K562 (cell line): ENCODE results near the gene SULT1A3. TPM values are rescaled to one million over a fixed set of nuclear protein-coding genes. Genes with fewer than 3 reads are reported as not detected.
A peak's percentile ranks its signal among the peaks of the same experiment; 100 is the strongest.

Experiments
- ATF1 ChIP-seq, 2 experiments: fragments of 450-650 bp in 1 of 2; IDR thresholded peaks; 2 replicates each; pipeline ENCODE4 v1.6.1; 2016; ENCODE audit warnings: missing compliant biosample characterization in 1 of 2, missing genetic modification characterization in 1 of 2
- ESRRB ChIP-seq: fragments of 250-450 bp; sonication (Bioruptor Pico); IDR thresholded peaks from 2 replicates; pipeline ENCODE4 v1.5.0; 2020; ENCODE audit warnings: mild to moderate bottlenecking, moderate library complexity, borderline replicate concordance
- HDAC6 ChIP-seq: IDR thresholded peaks from 2 replicates; pipeline ENCODE4 v1.6.1; 2012; ENCODE audit warnings: low read depth, mild to moderate bottlenecking, control low read depth, inconsistent platforms, low read length, moderate library complexity
- KAT2B ChIP-seq: IDR thresholded peaks from one replicate; pipeline ENCODE4 v1.6.1; 2012; ENCODE audit warnings: low read depth, mild to moderate bottlenecking, control low read depth, inconsistent platforms, low read length, moderate library complexity
- MEIS2 ChIP-seq: fragments of 450-650 bp; IDR thresholded peaks from 2 replicates; pipeline ENCODE4 v1.6.1; 2014; ENCODE audit warnings: mild to moderate bottlenecking; ENCODE audit not compliant: partially characterized antibody
- RFX1 ChIP-seq: fragments of 450-650 bp; IDR thresholded peaks from 2 replicates; pipeline ENCODE4 v1.6.1; 2016; ENCODE audit warnings: mild to moderate bottlenecking, moderate library complexity
- SMAD2 ChIP-seq: fragments of 150-350 bp; IDR thresholded peaks from 2 replicates; pipeline ENCODE4 v1.6.1; 2014; ENCODE audit warnings: low read depth, mild to moderate bottlenecking, low read length
- TAL1 ChIP-seq: fragments of 450-650 bp; IDR thresholded peaks from 2 replicates; pipeline ENCODE4 v1.6.1; 2016; ENCODE audit warnings: mild to moderate bottlenecking
- WHSC1 ChIP-seq: IDR thresholded peaks from one replicate; pipeline ENCODE4 v1.6.1; 2012; ENCODE audit warnings: low read length, control low read depth, inconsistent platforms
- ZNF444 ChIP-seq: fragments of 250-450 bp; sonication (Bioruptor Pico); IDR thresholded peaks from 2 replicates; pipeline ENCODE4 v1.4.0; 2020; ENCODE audit warnings: mild to moderate bottlenecking, moderate library complexity
- ZNF586 ChIP-seq: fragments of 450-650 bp; formaldehyde crosslinking; conservative IDR thresholded peaks from 2 replicates; pipeline ENCODE4 v1.4.0; 2020; ENCODE audit warnings: mild to moderate bottlenecking, moderate library complexity
- polyA plus RNA-seq, 8 experiments: library from polyadenylated mRNA; depleted of rRNA in 4 of 8; stranded (reverse) in 5 of 8; unstranded in 3 of 8; fragments of >200 nt; fragmentation: Nextera tagmentation in 2 of 8; fragmentation: Illumina TruSeq in 1 of 8; extraction: Ambion mirVana in 2 of 8; extraction: Trizol in 1 of 8; gene quantifications; 2 replicates each; pipeline versions ENCODE4 v1.2.1 to v1.2.3, GENCODE V29; 2011 to 2014; ENCODE audit warnings: inconsistent platforms in 1 of 8, missing spikeins in 1 of 8
- total RNA-seq, 7 experiments: library from RNA; depleted of rRNA in 6 of 7; stranded (reverse); fragments of >200 nt in 6 of 7; fragmentation: Illumina TruSeq in 2 of 7; extraction: Trizol in 2 of 7; gene quantifications; 2 replicates each; pipeline versions ENCODE4 v1.2.1 to v1.2.3, GENCODE V29; 2011 to 2021; ENCODE audit warnings: low replicate concordance in 1 of 7
- TF ChIP-seq, protein P1 (sequence below): IDR thresholded peaks from 2 replicates; pipeline ENCODE4 v1.6.1; 2011; ENCODE audit warnings: borderline replicate concordance, low read depth, mild to moderate bottlenecking, moderate library complexity, low read length; ENCODE audit not compliant: insufficient read depth, poor library complexity, severe bottlenecking
- TF ChIP-seq, protein P2 (sequence below): fragments of 250-450 bp; sonication (Bioruptor Pico); IDR thresholded peaks from 2 replicates; pipeline ENCODE4 v1.4.0; 2020; ENCODE audit warnings: mild to moderate bottlenecking, moderate library complexity
- TF ChIP-seq, protein P3 (sequence below): fragments of 150-350 bp; IDR thresholded peaks from 2 replicates; pipeline ENCODE4 v1.6.1; 2014; ENCODE audit warnings: low read depth, mild to moderate bottlenecking, low read length, borderline replicate concordance
- TF ChIP-seq, protein P4 (sequence below): fragments of 450-650 bp; formaldehyde crosslinking; IDR thresholded peaks from 2 replicates; pipeline ENCODE4 v1.4.0; 2022; ENCODE audit warnings: missing genetic modification characterization
- TF ChIP-seq, protein P5 (sequence below): sonication (generic); formaldehyde crosslinking; IDR thresholded peaks from 2 replicates; pipeline ENCODE4 v1.8.0; 2022; ENCODE audit warnings: mild to moderate bottlenecking, missing genetic modification reagents
- TF ChIP-seq, protein P6 (sequence below): fragments of 250-450 bp; sonication (Bioruptor Pico); IDR thresholded peaks from 2 replicates; pipeline ENCODE4 v1.5.0; 2021

SULT1A3 gene
- total and polyA plus RNA-seq, 9 of the 15 experiments (the other 6 are each of a cell fraction or from before 2014, with no cell fraction given): 2.4 to 18.0 (median 7.3) TPM

DNA sequence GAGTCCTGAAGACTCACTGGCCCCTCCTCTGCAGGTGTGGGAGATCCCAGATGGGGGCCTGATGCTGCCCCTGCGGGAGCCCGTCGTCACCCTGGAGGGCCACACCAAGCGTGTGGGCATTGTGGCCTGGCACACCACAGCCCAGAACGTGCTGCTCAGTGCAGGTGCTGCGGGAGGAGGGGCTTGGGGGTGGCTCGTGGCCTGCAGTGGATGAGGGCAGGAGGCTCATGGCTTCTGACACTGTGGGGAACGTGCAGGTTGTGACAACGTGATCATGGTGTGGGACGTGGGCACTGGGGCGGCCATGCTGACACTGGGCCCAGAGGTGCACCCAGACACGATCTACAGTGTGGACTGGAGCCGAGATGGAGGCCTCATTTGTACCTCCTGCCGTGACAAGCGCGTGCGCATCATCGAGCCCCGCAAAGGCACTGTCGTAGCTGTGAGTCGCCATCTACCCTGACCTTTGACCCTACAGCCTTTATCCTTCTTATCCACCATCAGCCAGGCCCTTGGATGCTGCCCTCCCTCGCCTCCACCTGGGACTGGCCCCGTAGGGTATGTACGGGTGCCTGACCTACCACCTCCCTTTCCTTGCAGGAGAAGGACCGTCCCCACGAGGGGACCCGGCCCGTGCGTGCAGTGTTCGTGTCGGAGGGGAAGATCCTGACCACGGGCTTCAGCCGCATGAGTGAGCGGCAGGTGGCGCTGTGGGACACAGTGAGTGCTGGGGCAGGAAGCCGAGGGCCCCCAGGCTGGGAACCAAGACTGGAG lies 12.1 kb upstream of the SULT1A3 start (continued):
- TF ChIP-seq, protein P1, sequence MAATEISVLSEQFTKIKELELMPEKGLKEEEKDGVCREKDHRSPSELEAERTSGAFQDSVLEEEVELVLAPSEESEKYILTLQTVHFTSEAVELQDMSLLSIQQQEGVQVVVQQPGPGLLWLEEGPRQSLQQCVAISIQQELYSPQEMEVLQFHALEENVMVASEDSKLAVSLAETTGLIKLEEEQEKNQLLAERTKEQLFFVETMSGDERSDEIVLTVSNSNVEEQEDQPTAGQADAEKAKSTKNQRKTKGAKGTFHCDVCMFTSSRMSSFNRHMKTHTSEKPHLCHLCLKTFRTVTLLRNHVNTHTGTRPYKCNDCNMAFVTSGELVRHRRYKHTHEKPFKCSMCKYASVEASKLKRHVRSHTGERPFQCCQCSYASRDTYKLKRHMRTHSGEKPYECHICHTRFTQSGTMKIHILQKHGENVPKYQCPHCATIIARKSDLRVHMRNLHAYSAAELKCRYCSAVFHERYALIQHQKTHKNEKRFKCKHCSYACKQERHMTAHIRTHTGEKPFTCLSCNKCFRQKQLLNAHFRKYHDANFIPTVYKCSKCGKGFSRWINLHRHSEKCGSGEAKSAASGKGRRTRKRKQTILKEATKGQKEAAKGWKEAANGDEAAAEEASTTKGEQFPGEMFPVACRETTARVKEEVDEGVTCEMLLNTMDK: peak; percentile 24
- TF ChIP-seq ATF1 (CRISPR knock-in tag; IDR thresholded peaks at IDR 0.05): no peak
- peak; percentile 67 for TF ChIP-seq ATF1 (tag; IDR thresholded peaks at IDR 0.05)
- TF ChIP-seq, protein P2, sequence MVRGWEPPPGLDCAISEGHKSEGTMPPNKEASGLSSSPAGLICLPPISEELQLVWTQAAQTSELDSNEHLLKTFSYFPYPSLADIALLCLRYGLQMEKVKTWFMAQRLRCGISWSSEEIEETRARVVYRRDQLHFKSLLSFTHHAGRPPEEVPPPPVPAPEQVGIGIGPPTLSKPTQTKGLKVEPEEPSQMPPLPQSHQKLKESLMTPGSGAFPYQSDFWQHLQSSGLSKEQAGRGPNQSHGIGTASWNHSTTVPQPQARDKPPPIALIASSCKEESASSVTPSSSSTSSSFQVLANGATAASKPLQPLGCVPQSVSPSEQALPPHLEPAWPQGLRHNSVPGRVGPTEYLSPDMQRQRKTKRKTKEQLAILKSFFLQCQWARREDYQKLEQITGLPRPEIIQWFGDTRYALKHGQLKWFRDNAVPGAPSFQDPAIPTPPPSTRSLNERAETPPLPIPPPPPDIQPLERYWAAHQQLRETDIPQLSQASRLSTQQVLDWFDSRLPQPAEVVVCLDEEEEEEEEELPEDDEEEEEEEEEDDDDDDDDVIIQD (CRISPR knock-in tag): no peak
- no peak for TF ChIP-seq HDAC6
- TF ChIP-seq, protein P3, sequence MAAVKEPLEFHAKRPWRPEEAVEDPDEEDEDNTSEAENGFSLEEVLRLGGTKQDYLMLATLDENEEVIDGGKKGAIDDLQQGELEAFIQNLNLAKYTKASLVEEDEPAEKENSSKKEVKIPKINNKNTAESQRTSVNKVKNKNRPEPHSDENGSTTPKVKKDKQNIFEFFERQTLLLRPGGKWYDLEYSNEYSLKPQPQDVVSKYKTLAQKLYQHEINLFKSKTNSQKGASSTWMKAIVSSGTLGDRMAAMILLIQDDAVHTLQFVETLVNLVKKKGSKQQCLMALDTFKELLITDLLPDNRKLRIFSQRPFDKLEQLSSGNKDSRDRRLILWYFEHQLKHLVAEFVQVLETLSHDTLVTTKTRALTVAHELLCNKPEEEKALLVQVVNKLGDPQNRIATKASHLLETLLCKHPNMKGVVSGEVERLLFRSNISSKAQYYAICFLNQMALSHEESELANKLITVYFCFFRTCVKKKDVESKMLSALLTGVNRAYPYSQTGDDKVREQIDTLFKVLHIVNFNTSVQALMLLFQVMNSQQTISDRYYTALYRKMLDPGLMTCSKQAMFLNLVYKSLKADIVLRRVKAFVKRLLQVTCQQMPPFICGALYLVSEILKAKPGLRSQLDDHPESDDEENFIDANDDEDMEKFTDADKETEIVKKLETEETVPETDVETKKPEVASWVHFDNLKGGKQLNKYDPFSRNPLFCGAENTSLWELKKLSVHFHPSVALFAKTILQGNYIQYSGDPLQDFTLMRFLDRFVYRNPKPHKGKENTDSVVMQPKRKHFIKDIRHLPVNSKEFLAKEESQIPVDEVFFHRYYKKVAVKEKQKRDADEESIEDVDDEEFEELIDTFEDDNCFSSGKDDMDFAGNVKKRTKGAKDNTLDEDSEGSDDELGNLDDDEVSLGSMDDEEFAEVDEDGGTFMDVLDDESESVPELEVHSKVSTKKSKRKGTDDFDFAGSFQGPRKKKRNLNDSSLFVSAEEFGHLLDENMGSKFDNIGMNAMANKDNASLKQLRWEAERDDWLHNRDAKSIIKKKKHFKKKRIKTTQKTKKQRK: no peak
- no peak for TF ChIP-seq WHSC1
- TF ChIP-seq MEIS2: no peak
- TF ChIP-seq, protein P4, sequence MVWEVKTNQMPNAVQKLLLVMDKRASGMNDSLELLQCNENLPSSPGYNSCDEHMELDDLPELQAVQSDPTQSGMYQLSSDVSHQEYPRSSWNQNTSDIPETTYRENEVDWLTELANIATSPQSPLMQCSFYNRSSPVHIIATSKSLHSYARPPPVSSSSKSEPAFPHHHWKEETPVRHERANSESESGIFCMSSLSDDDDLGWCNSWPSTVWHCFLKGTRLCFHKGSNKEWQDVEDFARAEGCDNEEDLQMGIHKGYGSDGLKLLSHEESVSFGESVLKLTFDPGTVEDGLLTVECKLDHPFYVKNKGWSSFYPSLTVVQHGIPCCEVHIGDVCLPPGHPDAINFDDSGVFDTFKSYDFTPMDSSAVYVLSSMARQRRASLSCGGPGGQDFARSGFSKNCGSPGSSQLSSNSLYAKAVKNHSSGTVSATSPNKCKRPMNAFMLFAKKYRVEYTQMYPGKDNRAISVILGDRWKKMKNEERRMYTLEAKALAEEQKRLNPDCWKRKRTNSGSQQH (CRISPR knock-in tag): no peak; the same call in 1 of the 2 replicates
- TF ChIP-seq RFX1: no peak
- no peak for TF ChIP-seq ESRRB
- peak; percentile 34; the same call in 1 of the 2 replicates for TF ChIP-seq TAL1
- TF ChIP-seq, protein P5, sequence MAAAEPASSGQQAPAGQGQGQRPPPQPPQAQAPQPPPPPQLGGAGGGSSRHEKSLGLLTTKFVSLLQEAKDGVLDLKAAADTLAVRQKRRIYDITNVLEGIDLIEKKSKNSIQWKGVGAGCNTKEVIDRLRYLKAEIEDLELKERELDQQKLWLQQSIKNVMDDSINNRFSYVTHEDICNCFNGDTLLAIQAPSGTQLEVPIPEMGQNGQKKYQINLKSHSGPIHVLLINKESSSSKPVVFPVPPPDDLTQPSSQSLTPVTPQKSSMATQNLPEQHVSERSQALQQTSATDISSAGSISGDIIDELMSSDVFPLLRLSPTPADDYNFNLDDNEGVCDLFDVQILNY (CRISPR knock-in tag): no peak
- no peak for TF ChIP-seq ZNF444 (CRISPR knock-in tag)
- TF ChIP-seq, protein P6, sequence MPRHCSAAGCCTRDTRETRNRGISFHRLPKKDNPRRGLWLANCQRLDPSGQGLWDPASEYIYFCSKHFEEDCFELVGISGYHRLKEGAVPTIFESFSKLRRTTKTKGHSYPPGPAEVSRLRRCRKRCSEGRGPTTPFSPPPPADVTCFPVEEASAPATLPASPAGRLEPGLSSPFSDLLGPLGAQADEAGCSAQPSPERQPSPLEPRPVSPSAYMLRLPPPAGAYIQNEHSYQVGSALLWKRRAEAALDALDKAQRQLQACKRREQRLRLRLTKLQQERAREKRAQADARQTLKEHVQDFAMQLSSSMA: no peak
- TF ChIP-seq KAT2B: no peak
- TF ChIP-seq ZNF586 (CRISPR knock-in tag): no peak
- TF ChIP-seq SMAD2: no peak
